MM.1S (cell line): ENCODE measurements around the gene IL18RAP.

Experiments
- DNase-seq: peaks from one replicate; pipeline ENCODE4 v3.0.0-alpha.2; 2015
- H2AFZ ChIP-seq: fragments of 300-600 bp; sonication (generic); 2 replicates; pipeline ENCODE4 v1.6.0; 2016; ENCODE audit warnings: antibody characterized with exemption, low read length
- H3F3A ChIP-seq: fragments of 300-600 bp; sonication (generic); 2 replicates; pipeline ENCODE4 v1.6.1; 2016; ENCODE audit warnings: mild to moderate bottlenecking, antibody characterized with exemption, low read length, moderate library complexity, mixed read lengths; ENCODE audit not compliant: insufficient read depth
- H3K27ac ChIP-seq: fragments of 300-600 bp; sonication (generic); 2 replicates; pipeline ENCODE4 v1.5.1; 2016; ENCODE audit warnings: mild to moderate bottlenecking, low read length
- H3K27me3 ChIP-seq: fragments of 300-600 bp; sonication (generic); replicated peaks from 2 replicates; pipeline ENCODE4 v1.6.0; 2016; ENCODE audit warnings: low read length; ENCODE audit not compliant: insufficient read depth
- H3K36me3 ChIP-seq: fragments of 300-600 bp; sonication (generic); replicated peaks from 2 replicates; pipeline ENCODE4 v1.6.1; 2016; ENCODE audit warnings: mild to moderate bottlenecking, low read length, mixed read lengths; ENCODE audit not compliant: insufficient read depth
- H3K4me1 ChIP-seq: fragments of 300-600 bp; sonication (generic); 2 replicates; pipeline ENCODE4 v1.6.1; 2016; ENCODE audit warnings: low read length, mixed read lengths
- H3K4me2 ChIP-seq: fragments of 300-600 bp; sonication (generic); 2 replicates; pipeline ENCODE4 v1.6.0; 2016; ENCODE audit warnings: low read depth, low read length
- H3K4me3 ChIP-seq: fragments of 300-600 bp; sonication (generic); 2 replicates; pipeline ENCODE4 v1.5.1; 2016; ENCODE audit warnings: low read length, mixed read lengths
- H3K79me2 ChIP-seq: fragments of 300-600 bp; sonication (generic); 2 replicates; pipeline ENCODE4 v1.6.1; 2016; ENCODE audit warnings: mixed run types, low read length, mixed read lengths
- H3K9ac ChIP-seq: fragments of 300-600 bp; sonication (generic); 2 replicates; pipeline ENCODE4 v1.6.1; 2016; ENCODE audit warnings: low read length, mixed read lengths
- H3K9me2 ChIP-seq: fragments of 300-600 bp; sonication (generic); replicated peaks from 2 replicates; pipeline ENCODE4 v1.6.1; 2016; ENCODE audit warnings: mild to moderate bottlenecking, low read length, mixed read lengths; ENCODE audit not compliant: insufficient read depth
- H3K9me3 ChIP-seq: fragments of 300-600 bp; sonication (generic); replicated peaks from 2 replicates; pipeline ENCODE4 v1.6.1; 2016; ENCODE audit warnings: mild to moderate bottlenecking, low read length, mixed read lengths; ENCODE audit not compliant: insufficient read depth
- H4K20me1 ChIP-seq: fragments of 300-600 bp; sonication (generic); 2 replicates; pipeline ENCODE4 v1.6.1; 2016; ENCODE audit warnings: mild to moderate bottlenecking, low read length, moderate library complexity, mixed read lengths; ENCODE audit not compliant: insufficient read depth
- EZH2 ChIP-seq: fragments of 300-600 bp; sonication (generic); optimal IDR thresholded peaks from 2 replicates; pipeline ENCODE3; 2017; ENCODE audit warnings: low read depth, mild to moderate bottlenecking, antibody characterized with exemption, low read length, mixed read lengths
- EZH2phosphoT487 ChIP-seq: fragments of 300-600 bp; sonication (generic); IDR thresholded peaks from 2 replicates; pipeline ENCODE4 v1.6.1; 2018; ENCODE audit warnings: antibody characterized with exemption, low read length
- TF ChIP-seq, protein P1 (sequence below): fragments of 300-600 bp; sonication (generic); IDR thresholded peaks from 2 replicates; pipeline ENCODE4 v1.5.1; 2016; ENCODE audit warnings: antibody characterized with exemption, low read length, mixed read lengths

The IL18RAP gene

DNA sequence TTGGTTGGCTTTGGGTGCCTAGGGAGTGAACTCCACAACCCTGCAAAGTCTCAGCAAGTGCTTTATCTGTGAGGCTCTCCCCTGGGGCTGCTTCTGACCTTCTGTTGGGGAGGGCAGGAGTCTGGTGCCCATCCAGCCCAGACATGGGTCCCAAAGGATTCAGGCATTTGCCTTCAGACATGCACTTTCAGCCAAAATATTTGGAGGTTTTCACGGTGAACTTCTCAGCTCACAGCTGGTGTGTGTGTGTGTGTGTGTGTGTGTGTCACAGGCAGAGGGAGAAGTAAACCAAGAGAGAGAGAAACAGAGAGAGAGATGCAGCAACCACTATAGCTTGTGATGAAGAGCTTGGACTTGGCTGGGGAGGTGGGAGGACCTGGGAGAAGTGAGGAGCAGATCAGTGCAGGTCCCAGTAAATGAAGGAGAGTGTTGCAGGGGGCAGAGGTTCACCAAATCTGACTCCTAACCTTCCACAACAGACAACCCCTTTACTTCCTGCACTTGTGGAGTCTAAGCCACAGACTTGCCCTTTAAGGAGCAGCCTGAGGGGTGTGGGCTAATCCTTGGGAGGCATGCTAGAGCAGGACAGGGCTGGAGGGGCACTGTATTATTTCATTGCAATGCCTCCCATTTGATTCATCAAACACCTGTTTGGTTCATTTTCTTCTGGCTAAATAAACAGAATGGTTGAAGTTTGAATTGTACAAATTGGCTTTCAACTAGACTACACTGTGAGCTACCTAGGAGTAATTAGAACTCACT lies 64.2 kb downstream of the IL18RAP start:
- H3K36me3 ChIP-seq, result no peaks in the 10 kb centered on the region
- H3K79me2 ChIP-seq, result no peaks in the 10 kb centered on the region
- H3K27ac ChIP-seq, result no peak overlapping the region
- no peak for DNase-seq
- TF ChIP-seq, protein P1, sequence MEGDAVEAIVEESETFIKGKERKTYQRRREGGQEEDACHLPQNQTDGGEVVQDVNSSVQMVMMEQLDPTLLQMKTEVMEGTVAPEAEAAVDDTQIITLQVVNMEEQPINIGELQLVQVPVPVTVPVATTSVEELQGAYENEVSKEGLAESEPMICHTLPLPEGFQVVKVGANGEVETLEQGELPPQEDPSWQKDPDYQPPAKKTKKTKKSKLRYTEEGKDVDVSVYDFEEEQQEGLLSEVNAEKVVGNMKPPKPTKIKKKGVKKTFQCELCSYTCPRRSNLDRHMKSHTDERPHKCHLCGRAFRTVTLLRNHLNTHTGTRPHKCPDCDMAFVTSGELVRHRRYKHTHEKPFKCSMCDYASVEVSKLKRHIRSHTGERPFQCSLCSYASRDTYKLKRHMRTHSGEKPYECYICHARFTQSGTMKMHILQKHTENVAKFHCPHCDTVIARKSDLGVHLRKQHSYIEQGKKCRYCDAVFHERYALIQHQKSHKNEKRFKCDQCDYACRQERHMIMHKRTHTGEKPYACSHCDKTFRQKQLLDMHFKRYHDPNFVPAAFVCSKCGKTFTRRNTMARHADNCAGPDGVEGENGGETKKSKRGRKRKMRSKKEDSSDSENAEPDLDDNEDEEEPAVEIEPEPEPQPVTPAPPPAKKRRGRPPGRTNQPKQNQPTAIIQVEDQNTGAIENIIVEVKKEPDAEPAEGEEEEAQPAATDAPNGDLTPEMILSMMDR, result no peak
- TF ChIP-seq EZH2, result no peak
- no peak for TF ChIP-seq EZH2phosphoT487
- no peaks in the 10 kb centered on the region for H3K9me3 ChIP-seq
- no peak overlapping the region for H3K4me2 ChIP-seq
- H3F3A ChIP-seq, result no peaks in the 10 kb centered on the region
- H3K9me2 ChIP-seq, result no peaks in the 10 kb centered on the region
- H3K27me3 ChIP-seq, result no peaks in the 10 kb centered on the region
- H3K9ac ChIP-seq, result no peak overlapping the region
- H4K20me1 ChIP-seq, result no peaks in the 10 kb centered on the region
- H3K4me3 ChIP-seq, result no peak overlapping the region
- H3K4me1 ChIP-seq, result no peaks in the 10 kb centered on the region
- no peak overlapping the region for H2AFZ ChIP-seq

DNA sequence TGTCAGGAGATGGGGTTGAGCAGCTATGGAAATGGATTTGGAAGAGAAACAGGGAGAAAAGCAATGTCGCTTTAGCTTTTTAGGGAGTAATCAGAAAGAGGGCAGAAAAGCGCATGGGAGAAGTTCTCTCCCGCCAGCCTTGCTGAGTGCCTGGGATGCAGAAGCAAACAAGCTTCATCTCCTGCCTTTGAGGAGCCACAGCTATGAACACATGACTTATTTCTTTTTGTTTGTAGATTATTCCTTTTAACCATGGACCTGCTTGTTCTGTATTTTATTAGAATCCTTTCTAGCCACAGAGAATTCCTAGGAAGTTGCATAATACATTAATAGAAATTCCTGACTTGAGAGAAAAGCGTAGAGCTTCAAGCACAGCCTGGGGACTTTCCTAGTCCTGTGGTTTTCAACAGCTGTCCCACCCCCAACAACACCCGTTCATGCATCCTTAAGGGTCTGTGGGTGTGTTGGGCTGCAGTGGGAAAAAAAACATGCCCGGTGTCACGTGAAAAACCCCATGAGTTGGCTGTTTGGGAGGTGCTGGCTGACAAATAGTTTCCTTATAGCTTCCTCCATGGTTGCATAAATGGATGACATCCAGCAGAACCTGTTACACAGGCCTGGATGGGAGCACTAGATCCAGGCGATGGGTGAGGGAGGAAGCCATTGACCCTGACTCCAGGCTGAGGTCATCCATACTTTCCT lies 65.0 kb downstream of the IL18RAP start:
- H3K27me3 ChIP-seq, result no peaks in the 10 kb centered on the region
- no peaks in the 10 kb centered on the region for H3K36me3 ChIP-seq
- H3K4me2 ChIP-seq, result no peak overlapping the region
- H3F3A ChIP-seq, result no peaks in the 10 kb centered on the region
- no peaks in the 10 kb centered on the region for H4K20me1 ChIP-seq
- no peak overlapping the region for H2AFZ ChIP-seq
- H3K9me2 ChIP-seq, result no peaks in the 10 kb centered on the region
- no peak overlapping the region for H3K9ac ChIP-seq
- no peaks in the 10 kb centered on the region for H3K79me2 ChIP-seq
- DNase-seq, result no peak
- H3K4me1 ChIP-seq, result no peaks in the 10 kb centered on the region
- TF ChIP-seq, protein P1, result no peak
- no peak for TF ChIP-seq EZH2phosphoT487
- no peak for TF ChIP-seq EZH2
- no peak overlapping the region for H3K4me3 ChIP-seq
- H3K9me3 ChIP-seq, result no peaks in the 10 kb centered on the region
- H3K27ac ChIP-seq, result no peak overlapping the region

DNA sequence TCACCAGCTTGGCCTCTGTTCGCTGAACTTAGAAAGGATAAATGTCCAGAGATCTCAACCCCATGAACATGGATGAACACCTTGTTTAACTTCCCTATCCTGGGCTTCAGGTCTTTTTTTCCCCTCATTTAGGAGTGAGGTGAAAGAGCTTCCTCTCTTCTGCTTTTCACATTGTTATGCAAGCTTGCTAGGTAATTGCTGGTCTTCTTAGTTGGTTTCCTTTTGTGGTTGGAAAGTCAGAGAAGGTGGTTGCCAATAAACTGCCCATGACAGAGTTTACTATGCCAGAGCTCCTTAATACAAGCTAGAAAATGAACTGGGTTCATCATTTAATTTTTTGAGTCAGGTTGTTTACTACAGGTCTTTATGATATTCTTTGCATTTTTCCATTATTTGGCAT lies 66.7 kb downstream of the IL18RAP start:
- no peaks in the 10 kb centered on the region for H3K27me3 ChIP-seq
- H2AFZ ChIP-seq, result no peak overlapping the region
- H3K4me1 ChIP-seq, result no peaks in the 10 kb centered on the region
- H3K9me2 ChIP-seq, result no peaks in the 10 kb centered on the region
- H3K27ac ChIP-seq, result no peak overlapping the region
- no peak overlapping the region for H3K9ac ChIP-seq
- H3K4me3 ChIP-seq, result no peak overlapping the region
- no peak for TF ChIP-seq EZH2phosphoT487
- no peak for TF ChIP-seq EZH2
- no peaks in the 10 kb centered on the region for H3K36me3 ChIP-seq
- H3K4me2 ChIP-seq, result no peak overlapping the region
- no peak for DNase-seq
- H3F3A ChIP-seq, result no peaks in the 10 kb centered on the region
- no peaks in the 10 kb centered on the region for H4K20me1 ChIP-seq
- H3K79me2 ChIP-seq, result no peaks in the 10 kb centered on the region
- H3K9me3 ChIP-seq, result no peaks in the 10 kb centered on the region

DNA sequence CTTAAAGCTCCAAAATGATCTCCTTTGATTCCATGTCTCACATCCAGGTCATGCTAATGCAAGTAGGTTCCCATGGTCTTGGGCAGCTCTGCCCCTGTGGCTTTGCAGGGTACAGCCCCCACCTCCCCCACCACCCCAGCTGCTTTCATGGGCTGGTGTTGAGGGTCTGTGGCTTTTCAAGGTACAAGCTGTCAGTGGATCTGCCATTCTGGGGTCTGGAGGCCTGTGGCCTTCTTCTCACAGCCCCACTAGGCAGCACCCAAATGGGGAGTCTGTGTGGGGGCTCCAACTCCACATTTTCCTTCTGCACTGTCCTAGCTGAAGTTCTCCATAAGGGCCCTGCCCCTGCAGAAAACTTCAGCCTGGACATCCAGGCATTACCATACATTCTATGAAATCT lies 69.0 kb downstream of the IL18RAP start:
- Histone ChIP-seq H3K4me1 (no peaks in the 10 kb centered on the region), H3K27me3 (no peaks in the 10 kb centered on the region), H2AFZ (no peak overlapping the region), H3K9ac (no peak overlapping the region), H3F3A (no peaks in the 10 kb centered on the region), H3K9me2 (no peaks in the 10 kb centered on the region), H3K9me3 (no peaks in the 10 kb centered on the region), H3K27ac (no peak overlapping the region), H3K4me3 (no peak overlapping the region), H3K36me3 (no peaks in the 10 kb centered on the region), H4K20me1 (no peaks in the 10 kb centered on the region), H3K4me2 (no peak overlapping the region), H3K79me2 (no peaks in the 10 kb centered on the region)
- DNase-seq, result no peak
- TF ChIP-seq, protein P1, result no peak
- TF ChIP-seq EZH2phosphoT487 (no peak), EZH2 (no peak)
